Inferior parietal cortex (tissue), 1 donor: ENCODE data around the gene IL23R.

Experiments used
- DNase-seq: peaks from one replicate; pipeline ENCODE4 v3.0.0-alpha.2; 2016; ENCODE audit errors: extremely low spot score

IL23R gene

GRCh38 chr1:67241200-67241746 lies 75.0 kb downstream of the IL23R start:
- DNase-seq: no peak

GRCh38 chr1:67242016-67242415 lies 75.8 kb downstream of the IL23R start:
- DNase-seq: no peak

- DNase-seq: no peak
Observed at GRCh38 chr1:67250051-67250653, 83.9 kb downstream of the IL23R start.

GRCh38 chr1:67256291-67257172 lies 90.3 kb downstream of the IL23R start:
- DNase-seq: no peak

- DNase-seq: no peak
Observed at GRCh38 chr1:67257173-67257535, 90.9 kb downstream of the IL23R start.

DNA sequence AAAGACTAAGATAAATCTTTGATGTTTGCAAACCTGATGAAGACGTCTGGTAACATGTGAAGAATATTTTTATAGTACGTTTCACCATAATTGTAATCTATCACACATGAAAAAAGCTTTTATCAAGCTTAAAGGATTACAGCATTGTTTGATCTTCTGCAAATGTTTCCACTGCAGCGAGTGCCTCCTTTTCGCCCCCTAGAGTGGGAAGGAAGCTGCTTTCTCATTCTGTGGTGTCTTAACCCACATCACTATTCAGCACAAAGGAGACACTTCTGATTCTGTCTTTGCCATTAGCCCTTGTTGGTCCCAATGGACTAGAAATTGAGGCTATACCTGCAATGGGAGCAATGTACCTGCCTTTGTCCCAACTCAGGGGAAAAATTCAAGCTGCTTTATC lies 95.4 kb downstream of the IL23R start:
- DNase-seq: no peak

- DNase-seq: no peak
Observed at GRCh38 chr1:67262735-67263134, 96.5 kb downstream of the IL23R start.

- no peak for DNase-seq
Observed at GRCh38 chr1:67264152-67264551, 97.9 kb downstream of the IL23R start.

- no peak for DNase-seq
Observed at GRCh38 chr1:67264899-67265298, 98.6 kb downstream of the IL23R start.

DNA sequence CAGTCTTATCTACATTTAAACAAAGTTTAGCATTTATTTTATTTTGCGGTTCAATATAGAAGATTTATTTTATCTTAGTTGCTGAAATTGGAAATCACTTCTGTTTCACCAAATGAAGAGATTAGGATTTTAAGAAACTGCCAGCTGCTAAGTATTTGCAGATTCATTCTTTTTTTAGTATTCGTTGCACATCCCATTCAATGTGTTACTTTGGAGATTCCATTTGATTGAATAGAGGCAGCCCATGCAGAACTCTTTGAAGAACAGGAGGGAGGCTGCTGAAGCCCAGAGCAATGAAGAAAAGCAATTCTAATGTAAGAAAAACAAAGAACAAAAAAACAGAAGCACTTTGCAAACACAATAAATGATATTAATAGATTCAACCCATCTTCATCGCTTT lies 102.8 kb downstream of the IL23R start:
- peak; percentile 8 for DNase-seq

DNA sequence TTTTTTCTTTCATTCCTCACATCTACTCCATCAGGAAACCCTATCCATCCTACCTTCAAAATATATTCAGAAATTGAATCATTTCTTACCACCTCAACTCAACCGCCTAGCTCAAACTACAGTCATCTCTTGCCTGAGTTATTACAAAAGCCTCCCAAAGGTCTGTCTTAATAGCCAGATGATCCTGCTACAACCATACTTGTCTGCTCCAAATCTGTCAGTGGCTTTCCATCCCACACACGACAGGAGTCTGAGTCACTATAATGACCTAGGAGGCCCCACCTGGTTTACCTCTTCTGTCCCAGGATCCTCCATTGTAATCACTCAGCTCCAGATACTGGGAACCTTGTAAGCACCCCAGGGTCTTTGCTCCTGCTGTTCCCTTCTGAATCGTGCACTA lies 104.3 kb downstream of the IL23R start:
- DNase-seq: no peak

GRCh38 chr1:67273591-67273990 lies 107.3 kb downstream of the IL23R start:
- no peak for DNase-seq

GRCh38 chr1:67274623-67275325 lies 108.5 kb downstream of the IL23R start:
- no peak for DNase-seq

- DNase-seq: no peak
Observed at GRCh38 chr1:67280696-67281095, 114.4 kb downstream of the IL23R start.

- DNase-seq: no peak
Observed at GRCh38 chr1:67281244-67281643, 115.0 kb downstream of the IL23R start.

DNA sequence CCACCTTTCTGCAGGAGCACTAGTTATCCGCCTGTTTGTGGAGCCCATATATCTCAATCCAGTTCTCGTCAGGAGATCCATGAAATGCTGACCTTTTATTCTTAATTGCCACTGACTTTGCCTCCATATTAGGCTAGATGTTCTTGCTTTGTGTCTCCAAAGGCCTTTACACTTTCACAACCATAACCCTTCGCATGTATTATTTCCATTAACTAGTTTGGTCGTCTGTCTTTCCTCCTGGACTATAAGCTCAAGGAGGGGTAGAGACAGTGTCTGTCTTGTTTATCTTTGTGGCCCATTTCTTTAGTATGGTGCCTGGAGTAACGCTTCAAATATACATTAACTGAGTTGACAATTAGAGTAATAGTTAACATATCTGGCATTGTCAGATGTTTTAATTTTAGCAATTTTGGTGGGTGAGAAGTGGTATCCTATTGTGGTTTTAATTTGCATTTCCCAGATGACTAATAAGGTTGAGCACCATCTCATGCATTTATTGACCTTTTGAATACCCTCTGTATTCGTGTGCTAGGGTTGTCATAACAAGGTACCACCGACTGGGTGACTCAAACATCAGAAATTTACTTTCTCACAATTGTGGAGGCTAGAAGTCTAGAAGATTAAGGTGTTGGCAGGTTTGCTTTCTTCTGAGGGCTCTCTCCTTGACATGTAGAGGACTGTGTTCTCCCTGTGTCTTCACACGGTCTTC lies 119.7 kb downstream of the IL23R start:
- no peak for DNase-seq

- no peak for DNase-seq
Observed at GRCh38 chr1:67290236-67290635, 124.0 kb downstream of the IL23R start.

GRCh38 chr1:67294836-67295617 lies 128.8 kb downstream of the IL23R start:
- no peak for DNase-seq

GRCh38 chr1:67298762-67299161 lies 132.5 kb downstream of the IL23R start:
- no peak for DNase-seq

DNA sequence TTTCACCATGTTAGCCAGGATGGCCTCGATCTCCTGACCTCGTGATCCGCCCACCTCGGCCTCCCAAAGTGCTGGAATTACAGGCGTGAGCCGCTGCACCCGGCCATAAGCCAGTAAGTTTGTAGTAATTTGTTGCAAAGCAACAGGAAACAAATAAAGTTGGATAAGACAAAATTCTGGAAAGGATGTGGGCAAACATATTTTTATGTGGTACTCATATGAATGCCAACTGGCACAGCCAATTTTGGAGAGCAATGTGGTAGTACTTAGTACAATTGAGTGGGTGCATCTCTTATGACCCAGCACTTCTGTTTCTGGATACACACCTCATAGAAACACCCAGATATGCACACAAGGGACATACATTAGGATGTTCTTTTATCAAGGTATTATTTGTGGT lies 133.0 kb downstream of the IL23R start:
- DNase-seq: no peak

- DNase-seq: no peak
Observed at GRCh38 chr1:67300561-67300960, 134.3 kb downstream of the IL23R start.
